NCI-H748 (cell line): ENCODE measurements around the gene PTGDS.

Experiments
- DNase-seq: peaks from one replicate; lab custom pipeline; 2025; ENCODE audit not compliant: unreplicated experiment; lab: John Stamatoyannopoulos, UW

PTGDS gene

GRCh38 chr9:136977223-136977622 is at the start of gene PTGDS:
PTGDS (plus strand) TSS chr9:136977504; CDS start chr9:136977579, 75 bp downstream.
- no peak for DNase-seq

- no peak for DNase-seq
Observed at GRCh38 chr9:136928591-136928990, 48.7 kb upstream of the PTGDS start.

- no peak for DNase-seq
Observed at GRCh38 chr9:136930014-136930413, 47.3 kb upstream of the PTGDS start.

- no peak for DNase-seq
Observed at GRCh38 chr9:136931611-136932130, 45.6 kb upstream of the PTGDS start.

- no peak for DNase-seq
Observed at GRCh38 chr9:136934277-136934676, 43.0 kb upstream of the PTGDS start.

- DNase-seq = no peak
Observed at GRCh38 chr9:136935651-136936050, 41.7 kb upstream of the PTGDS start.

- no peak for DNase-seq
Observed at GRCh38 chr9:136936645-136937170, 40.6 kb upstream of the PTGDS start.

GRCh38 chr9:136937186-136938001 is 39.9 kb upstream of the PTGDS start:
- no peak for DNase-seq

- no peak for DNase-seq
Observed at GRCh38 chr9:136939431-136939995, 37.8 kb upstream of the PTGDS start.

GRCh38 chr9:136939996-136940525 is 37.2 kb upstream of the PTGDS start:
- DNase-seq = no peak

GRCh38 chr9:136940526-136941230 is 36.6 kb upstream of the PTGDS start:
- DNase-seq = no peak

- no peak for DNase-seq
Observed at GRCh38 chr9:136941231-136942111, 35.8 kb upstream of the PTGDS start.

- DNase-seq = no peak
Observed at GRCh38 chr9:136942112-136942880, 35.0 kb upstream of the PTGDS start.

- no peak for DNase-seq
Observed at GRCh38 chr9:136942881-136943230, 34.4 kb upstream of the PTGDS start.

GRCh38 chr9:136943291-136944211 is 33.8 kb upstream of the PTGDS start:
- DNase-seq = peak; percentile 53

GRCh38 chr9:136944212-136944518 is 33.1 kb upstream of the PTGDS start:
- no peak for DNase-seq

GRCh38 chr9:136944519-136945332 is 32.6 kb upstream of the PTGDS start, which contains the start of the genes C8G and FBXW5:
C8G (plus strand) TSS chr9:136945243; CDS start chr9:136945321, 78 bp downstream.
FBXW5 (minus strand) TSS chr9:136944738; CDS start chr9:136944083, 655 bp downstream.
- DNase-seq = peak; percentile 96
